GM12878 (cell line): ENCODE measurements around the gene GMPPA. TPM values are rescaled to one million over a fixed set of nuclear protein-coding genes. Genes with fewer than 3 reads are reported as not detected.

Source experiments
- ATAC-seq: fragments of 200-7000 bp; cut with Tn5 transposase; 3 replicates; pipeline ENCODE4 v1.9.1; 2020; ENCODE audit warnings: mild to moderate bottlenecking, moderate library complexity
- BruUV-seq: library from RNA; stranded (reverse); fragments of 400-500 nt; replicated peaks from 2 replicates; lab custom pipeline; 2021; lab: Mats Ljungman, UMichigan
- CTCF ChIA-PET: fragments of 300-600 bp; sonication (Branson Sonifier 250); formaldehyde crosslinking; extraction: SDS; loops from one replicate; lab custom pipeline; 2021; ENCODE audit warnings: inconsistent platforms; lab: Yijun Ruan, JAX
- POLR2A ChIA-PET: fragments of 350-600 bp; formaldehyde crosslinking; extraction: SDS; loops from one replicate; lab custom pipeline; 2021; ENCODE audit warnings: inconsistent platforms; lab: Charles Lee
- RAD21 ChIA-PET: fragments of 300-600 bp; sonication (Branson Sonifier 250); formaldehyde crosslinking; loops from one replicate; lab custom pipeline; 2023; ENCODE audit warnings: antibody characterized with exemption; ENCODE audit not compliant: unreplicated experiment; lab: Charles Lee
- SMC1A ChIA-PET: fragments of 300-600 bp; sonication (Branson Sonifier 250); formaldehyde crosslinking; loops from one replicate; lab custom pipeline; 2023; ENCODE audit not compliant: unreplicated experiment, uncharacterized antibody; lab: Charles Lee
- DNase-seq: peaks from one replicate; pipeline ENCODE4 v3.0.0-alpha.2; 2011; ENCODE audit warnings: low read depth, low spot score
- FAIRE-seq: peaks from 3 replicates; lab custom pipeline; 2011; peaks lifted over from hg19 to GRCh38; lab: Jason Lieb, UNC
- H2AFZ ChIP-seq: 2 replicates; pipeline ENCODE4 v1.6.0; 2011; ENCODE audit warnings: low read depth, low read length, control low read depth; ENCODE audit not compliant: control insufficient read depth
- H3K27ac ChIP-seq: 2 replicates; pipeline ENCODE4 v1.5.1; 2011; ENCODE audit warnings: control low read depth; ENCODE audit not compliant: control insufficient read depth, insufficient read depth
- H3K27me3 ChIP-seq, 2 experiments: replicated peaks in 1 of 2; 2 replicates each; pipeline versions ENCODE4 v1.6.0 to v1.6.1; 2011; ENCODE audit warnings: low read length in 1 of 2; ENCODE audit not compliant: control insufficient read depth in 2 of 2, insufficient read depth in 2 of 2
- H3K36me3 ChIP-seq, 2 experiments: 2 replicates each; pipeline ENCODE4 v1.5.1; 2011; ENCODE audit warnings: low read length in 1 of 2; ENCODE audit not compliant: control insufficient read depth in 2 of 2, insufficient read depth in 2 of 2
- H3K4me1 ChIP-seq: 2 replicates; pipeline ENCODE4 v1.6.1; 2011; ENCODE audit warnings: mild to moderate bottlenecking, low read length, moderate library complexity, mixed read lengths; ENCODE audit not compliant: control insufficient read depth, insufficient read depth
- H3K4me2 ChIP-seq: 2 replicates; pipeline ENCODE4 v1.6.0; 2011; ENCODE audit warnings: control low read depth; ENCODE audit not compliant: control insufficient read depth, insufficient read depth
- H3K4me3 ChIP-seq: fragments of 200-600 bp; sonication (generic); 2 replicates; pipeline ENCODE4 v1.5.1; 2016
- H3K79me2 ChIP-seq: 2 replicates; pipeline ENCODE4 v1.6.0; 2011; ENCODE audit warnings: low read length; ENCODE audit not compliant: control insufficient read depth, insufficient read depth
- H3K9ac ChIP-seq: 2 replicates; pipeline ENCODE4 v1.8.0; 2011; ENCODE audit warnings: low read length, control low read depth, mixed read lengths; ENCODE audit not compliant: control insufficient read depth, insufficient read depth
- H3K9me3 ChIP-seq: replicated peaks from 3 replicates; pipeline ENCODE4 v1.5.1; 2011; ENCODE audit warnings: mild to moderate bottlenecking, low read length; ENCODE audit not compliant: control insufficient read depth, insufficient read depth
- H4K20me1 ChIP-seq: 2 replicates; pipeline ENCODE4 v1.6.0; 2011; ENCODE audit not compliant: control insufficient read depth, insufficient read depth
- CBX5 ChIP-seq: sonication (generic); IDR thresholded peaks from 2 replicates; pipeline ENCODE4 v1.6.1; 2016; ENCODE audit warnings: low read depth, moderate library complexity, mild to moderate bottlenecking, inconsistent platforms
- HDAC6 ChIP-seq: fragments of 200-600 bp; sonication (generic); IDR thresholded peaks from one replicate; pipeline ENCODE4 v1.8.0; 2017; ENCODE audit warnings: antibody characterized with exemption; ENCODE audit not compliant: unreplicated experiment
- IKZF1 ChIP-seq: fragments of 450-650 bp; conservative IDR thresholded peaks from 2 replicates; pipeline ENCODE4 v1.6.1; 2017; ENCODE audit warnings: antibody characterized with exemption, mild to moderate bottlenecking
- JUND ChIP-seq: IDR thresholded peaks from 2 replicates; pipeline ENCODE4 v1.6.1; 2012; ENCODE audit warnings: low read depth, mild to moderate bottlenecking, low read length, improper control_type of control experiment, moderate library complexity
- KAT2A ChIP-seq: conservative IDR thresholded peaks from 2 replicates; pipeline ENCODE4 v1.6.1; 2011; ENCODE audit warnings: low read depth, low read length; ENCODE audit not compliant: control insufficient read depth
- LARP7 ChIP-seq: fragments of 450-650 bp; IDR thresholded peaks from 2 replicates; pipeline ENCODE4 v1.6.1; 2017; ENCODE audit warnings: mild to moderate bottlenecking
- MTA2 ChIP-seq: fragments of 450-650 bp; IDR thresholded peaks from 2 replicates; pipeline ENCODE4 v1.6.1; 2016; ENCODE audit warnings: low read depth, mild to moderate bottlenecking, moderate library complexity
- SMAD1 ChIP-seq: fragments of 450-650 bp; IDR thresholded peaks from 2 replicates; pipeline ENCODE4 v1.6.1; 2018; ENCODE audit warnings: mild to moderate bottlenecking, low read depth; ENCODE audit not compliant: partially characterized antibody
- ZNF217 ChIP-seq: fragments of 450-650 bp; IDR thresholded peaks from 2 replicates; pipeline ENCODE4 v1.6.1; 2017; ENCODE audit warnings: antibody characterized with exemption, mild to moderate bottlenecking
- WGBS: methylation state at CpG from one replicate; pipeline ENCODE4 v1.1.6; 2016; ENCODE audit warnings: low lambda C conversion rate; ENCODE audit not compliant: insufficient replicate concordance, insufficient coverage; ENCODE audit errors: missing lambda C conversion rate; 5-methylcytosine and 5-hydroxymethylcytosine counted together
- in situ Hi-C: fragments of 300-500 bp; cut with MboI; formaldehyde crosslinking; loops from 9 replicates; pipeline ENCODE4 v1.14.3; 2018; ENCODE audit warnings: mixed read lengths
- intact Hi-C: fragments of 100-400 bp; cut with micrococcal nuclease; formaldehyde crosslinking; loops from one replicate; pipeline ENCODE4 v1.14.2; 2022; ENCODE audit not compliant: unreplicated experiment
- polyA plus RNA-seq, 11 experiments: library from polyadenylated mRNA; depleted of rRNA in 4 of 11; unstranded in 6 of 11; stranded (reverse) in 5 of 11; fragments of >200 nt; fragmentation: Nextera tagmentation in 4 of 11; fragmentation: Illumina TruSeq in 1 of 11; extraction: Ambion mirVana in 4 of 11; extraction: Trizol in 1 of 11; gene quantifications; 1 replicate in 1 of 11; 2 replicates in 10 of 11; pipeline versions ENCODE4 v1.2.1 to v1.2.3, GENCODE V29; 2011 to 2016; ENCODE audit warnings: inconsistent platforms in 2 of 11, missing spikeins in 2 of 11, low read depth in 1 of 11
- total RNA-seq, 4 experiments: library from RNA; depleted of rRNA in 3 of 4; stranded (reverse); fragments of >200 nt in 3 of 4; fragmentation: Illumina TruSeq in 1 of 4; extraction: Trizol in 1 of 4; gene quantifications; 2 replicates each; pipeline versions ENCODE4 v1.2.1 to v1.2.3, GENCODE V29; 2013 to 2021
- TF ChIP-seq, protein P1 (sequence below): IDR thresholded peaks from 2 replicates; pipeline ENCODE4 v1.6.1; 2012; ENCODE audit warnings: mild to moderate bottlenecking, low read depth, low read length
- TF ChIP-seq, protein P2 (sequence below): fragments of 450-650 bp; IDR thresholded peaks from 2 replicates; pipeline ENCODE4 v1.6.1; 2017; ENCODE audit warnings: antibody characterized with exemption, mild to moderate bottlenecking, moderate library complexity
- TF ChIP-seq, protein P3 (sequence below): IDR thresholded peaks from 2 replicates; pipeline ENCODE4 v1.6.1; 2012; ENCODE audit warnings: low read depth, low read length, improper control_type of control experiment

The GMPPA gene
- total and polyA plus RNA-seq, 10 of the 15 experiments (the other 5 are each of a cell fraction or from before 2014, with no cell fraction given): 1.9 to 83.2 (median 45.0) TPM

DNA sequence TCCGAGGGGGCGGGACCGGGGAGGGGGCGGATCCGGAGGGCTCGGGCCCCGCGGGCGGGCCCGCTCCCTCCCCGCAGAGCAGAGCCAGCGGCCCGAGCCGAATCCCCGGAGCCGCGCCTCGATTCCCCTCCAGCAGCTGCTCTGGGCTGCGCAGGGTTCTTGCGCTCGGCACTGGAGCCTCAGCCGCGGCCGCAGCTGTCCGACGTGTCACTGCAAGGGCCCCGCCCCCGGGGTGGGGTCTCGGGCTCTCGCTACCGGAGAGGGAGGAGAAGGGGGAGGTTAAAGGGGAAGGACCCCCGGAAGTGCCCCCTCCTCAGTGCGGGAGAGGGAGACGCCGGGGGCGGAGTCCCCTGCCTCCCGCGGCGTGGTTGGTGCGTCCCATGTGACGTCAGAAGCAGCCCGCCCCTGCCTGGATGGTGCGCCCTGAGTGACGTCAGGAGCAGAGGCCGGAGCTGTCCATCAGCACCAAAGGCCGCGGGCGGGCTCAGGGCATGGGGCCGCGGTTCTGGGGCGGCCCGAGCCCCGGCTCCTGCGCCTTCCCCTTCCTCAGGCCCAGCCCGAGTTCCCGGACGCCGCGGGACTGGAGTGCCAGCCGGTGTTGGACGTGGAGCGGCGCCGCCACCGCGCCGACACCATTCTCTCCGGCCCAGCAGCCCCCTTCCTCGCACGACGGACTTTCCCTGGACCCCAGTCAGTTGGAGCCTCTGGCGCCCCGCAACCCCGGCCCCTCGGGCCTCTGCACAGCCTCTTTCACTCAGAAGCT is 45.1 kb downstream of the GMPPA start, which contains the start of the genes CHPF and TMEM198:
CHPF (minus strand) TSS at position 214 of the 763 bp plus-strand sequence. CDS start 271 bp downstream, outside the sequence.
TMEM198 (plus strand) TSS at position 433 of the 763 bp plus-strand sequence. CDS start 700 bp downstream, outside the sequence.
- no TSS peak for BruUV-seq
- SMC1A ChIA-PET: interaction anchor here (0.9 to 1.3 kb wide), 4 partner anchors 14 to 145 kb away, joined by 3 read pairs; no protein-coding TSS in a partner anchor
- Histone ChIP-seq H3K79me2 (no peaks in the 10 kb centered on the region), H3K9ac (peak within 1 kb of the TSS; percentile 44; the same call in 1 of the 2 replicates), H3K36me3 (no peaks in the 10 kb centered on the region; a peak in 1 of 4 replicates), H2AFZ (peak within 1 kb of the TSS; percentile 62), H3K4me3 (peak within 1 kb of the TSS; percentile 69), H3K27me3 (peaks cover 0 to 7% of the 10 kb centered on the region in 2 experiments; a peak in 2 of 4 replicates), H4K20me1 (no peaks in the 10 kb centered on the region; the same call in 1 of the 2 replicates), H3K9me3 (no peaks in the 10 kb centered on the region), H3K27ac (no peak within 1 kb of the TSS), H3K4me2 (peak within 1 kb of the TSS; percentile 81), H3K4me1 (peaks cover 3% of the 10 kb centered on the region; the same call in 1 of the 2 replicates)
- POLR2A ChIA-PET: interaction anchor here (0.6 to 1.3 kb wide), 3 partner anchors 45 to 146 kb away, joined by 3 to 5 read pairs (median 3); partner anchors contain the start of genes GMPPA and STK11IP
- CTCF ChIA-PET: interaction anchor here (0.7 to 4.5 kb wide), 9 partner anchors 9 to 146 kb away, joined by 3 to 68 read pairs (median 4); partner anchors contain the start of gene GMPPA
- RAD21 ChIA-PET: interaction anchor here (0.6 to 3.6 kb wide), 6 partner anchors 45 to 146 kb away, joined by 3 to 20 read pairs (median 4); partner anchors contain the start of genes GMPPA and STK11IP
- peak; percentile 72 for FAIRE-seq
- 1% methylated on average over 37 of the region's 75 CpGs for WGBS
- peak; percentile 85 for ATAC-seq
- intact Hi-C loops: no loop called here
- in situ Hi-C loops: loop anchor here (5.0 kb wide), 1 partner anchor 144 kb away; no protein-coding TSS in a partner anchor
- DNase-seq: peak; percentile 69
- TF ChIP-seq CBX5 (no peak), IKZF1 (peak; percentile 55), HDAC6 (no peak), KAT2A (no peak), LARP7 (no peak; the same call in 1 of the 2 replicates), MTA2 (no peak), SMAD1 (no peak), ZNF217 (no peak), JUND (peak; percentile 77; the same call in 1 of the 2 replicates)
- TF ChIP-seq, protein P1, sequence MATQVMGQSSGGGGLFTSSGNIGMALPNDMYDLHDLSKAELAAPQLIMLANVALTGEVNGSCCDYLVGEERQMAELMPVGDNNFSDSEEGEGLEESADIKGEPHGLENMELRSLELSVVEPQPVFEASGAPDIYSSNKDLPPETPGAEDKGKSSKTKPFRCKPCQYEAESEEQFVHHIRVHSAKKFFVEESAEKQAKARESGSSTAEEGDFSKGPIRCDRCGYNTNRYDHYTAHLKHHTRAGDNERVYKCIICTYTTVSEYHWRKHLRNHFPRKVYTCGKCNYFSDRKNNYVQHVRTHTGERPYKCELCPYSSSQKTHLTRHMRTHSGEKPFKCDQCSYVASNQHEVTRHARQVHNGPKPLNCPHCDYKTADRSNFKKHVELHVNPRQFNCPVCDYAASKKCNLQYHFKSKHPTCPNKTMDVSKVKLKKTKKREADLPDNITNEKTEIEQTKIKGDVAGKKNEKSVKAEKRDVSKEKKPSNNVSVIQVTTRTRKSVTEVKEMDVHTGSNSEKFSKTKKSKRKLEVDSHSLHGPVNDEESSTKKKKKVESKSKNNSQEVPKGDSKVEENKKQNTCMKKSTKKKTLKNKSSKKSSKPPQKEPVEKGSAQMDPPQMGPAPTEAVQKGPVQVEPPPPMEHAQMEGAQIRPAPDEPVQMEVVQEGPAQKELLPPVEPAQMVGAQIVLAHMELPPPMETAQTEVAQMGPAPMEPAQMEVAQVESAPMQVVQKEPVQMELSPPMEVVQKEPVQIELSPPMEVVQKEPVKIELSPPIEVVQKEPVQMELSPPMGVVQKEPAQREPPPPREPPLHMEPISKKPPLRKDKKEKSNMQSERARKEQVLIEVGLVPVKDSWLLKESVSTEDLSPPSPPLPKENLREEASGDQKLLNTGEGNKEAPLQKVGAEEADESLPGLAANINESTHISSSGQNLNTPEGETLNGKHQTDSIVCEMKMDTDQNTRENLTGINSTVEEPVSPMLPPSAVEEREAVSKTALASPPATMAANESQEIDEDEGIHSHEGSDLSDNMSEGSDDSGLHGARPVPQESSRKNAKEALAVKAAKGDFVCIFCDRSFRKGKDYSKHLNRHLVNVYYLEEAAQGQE: peak; percentile 95
- TF ChIP-seq, protein P2, sequence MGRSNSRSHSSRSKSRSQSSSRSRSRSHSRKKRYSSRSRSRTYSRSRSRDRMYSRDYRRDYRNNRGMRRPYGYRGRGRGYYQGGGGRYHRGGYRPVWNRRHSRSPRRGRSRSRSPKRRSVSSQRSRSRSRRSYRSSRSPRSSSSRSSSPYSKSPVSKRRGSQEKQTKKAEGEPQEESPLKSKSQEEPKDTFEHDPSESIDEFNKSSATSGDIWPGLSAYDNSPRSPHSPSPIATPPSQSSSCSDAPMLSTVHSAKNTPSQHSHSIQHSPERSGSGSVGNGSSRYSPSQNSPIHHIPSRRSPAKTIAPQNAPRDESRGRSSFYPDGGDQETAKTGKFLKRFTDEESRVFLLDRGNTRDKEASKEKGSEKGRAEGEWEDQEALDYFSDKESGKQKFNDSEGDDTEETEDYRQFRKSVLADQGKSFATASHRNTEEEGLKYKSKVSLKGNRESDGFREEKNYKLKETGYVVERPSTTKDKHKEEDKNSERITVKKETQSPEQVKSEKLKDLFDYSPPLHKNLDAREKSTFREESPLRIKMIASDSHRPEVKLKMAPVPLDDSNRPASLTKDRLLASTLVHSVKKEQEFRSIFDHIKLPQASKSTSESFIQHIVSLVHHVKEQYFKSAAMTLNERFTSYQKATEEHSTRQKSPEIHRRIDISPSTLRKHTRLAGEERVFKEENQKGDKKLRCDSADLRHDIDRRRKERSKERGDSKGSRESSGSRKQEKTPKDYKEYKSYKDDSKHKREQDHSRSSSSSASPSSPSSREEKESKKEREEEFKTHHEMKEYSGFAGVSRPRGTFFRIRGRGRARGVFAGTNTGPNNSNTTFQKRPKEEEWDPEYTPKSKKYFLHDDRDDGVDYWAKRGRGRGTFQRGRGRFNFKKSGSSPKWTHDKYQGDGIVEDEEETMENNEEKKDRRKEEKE: no peak
- TF ChIP-seq, protein P3, sequence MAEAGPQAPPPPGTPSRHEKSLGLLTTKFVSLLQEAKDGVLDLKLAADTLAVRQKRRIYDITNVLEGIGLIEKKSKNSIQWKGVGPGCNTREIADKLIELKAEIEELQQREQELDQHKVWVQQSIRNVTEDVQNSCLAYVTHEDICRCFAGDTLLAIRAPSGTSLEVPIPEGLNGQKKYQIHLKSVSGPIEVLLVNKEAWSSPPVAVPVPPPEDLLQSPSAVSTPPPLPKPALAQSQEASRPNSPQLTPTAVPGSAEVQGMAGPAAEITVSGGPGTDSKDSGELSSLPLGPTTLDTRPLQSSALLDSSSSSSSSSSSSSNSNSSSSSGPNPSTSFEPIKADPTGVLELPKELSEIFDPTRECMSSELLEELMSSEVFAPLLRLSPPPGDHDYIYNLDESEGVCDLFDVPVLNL: no peak
